Stimulated activated CD4-positive, alpha-beta T cell treated with anti-CD3 and anti-CD28 coated beads, Interleukin-12 subunit alpha, Interleukin-12 subunit beta, amount 100 ng/mL, for 24 hours (primary cell): ENCODE results near the gene FOCAD.
A peak's percentile ranks its signal among the peaks of the same experiment; 100 is the strongest.

Source experiments
- DNase-seq, 2 experiments: peaks; one replicate each; pipeline ENCODE4 v3.0.0-alpha.2; 2020; ENCODE audit warnings: low read depth in 2 of 2

Gene FOCAD, protein sequence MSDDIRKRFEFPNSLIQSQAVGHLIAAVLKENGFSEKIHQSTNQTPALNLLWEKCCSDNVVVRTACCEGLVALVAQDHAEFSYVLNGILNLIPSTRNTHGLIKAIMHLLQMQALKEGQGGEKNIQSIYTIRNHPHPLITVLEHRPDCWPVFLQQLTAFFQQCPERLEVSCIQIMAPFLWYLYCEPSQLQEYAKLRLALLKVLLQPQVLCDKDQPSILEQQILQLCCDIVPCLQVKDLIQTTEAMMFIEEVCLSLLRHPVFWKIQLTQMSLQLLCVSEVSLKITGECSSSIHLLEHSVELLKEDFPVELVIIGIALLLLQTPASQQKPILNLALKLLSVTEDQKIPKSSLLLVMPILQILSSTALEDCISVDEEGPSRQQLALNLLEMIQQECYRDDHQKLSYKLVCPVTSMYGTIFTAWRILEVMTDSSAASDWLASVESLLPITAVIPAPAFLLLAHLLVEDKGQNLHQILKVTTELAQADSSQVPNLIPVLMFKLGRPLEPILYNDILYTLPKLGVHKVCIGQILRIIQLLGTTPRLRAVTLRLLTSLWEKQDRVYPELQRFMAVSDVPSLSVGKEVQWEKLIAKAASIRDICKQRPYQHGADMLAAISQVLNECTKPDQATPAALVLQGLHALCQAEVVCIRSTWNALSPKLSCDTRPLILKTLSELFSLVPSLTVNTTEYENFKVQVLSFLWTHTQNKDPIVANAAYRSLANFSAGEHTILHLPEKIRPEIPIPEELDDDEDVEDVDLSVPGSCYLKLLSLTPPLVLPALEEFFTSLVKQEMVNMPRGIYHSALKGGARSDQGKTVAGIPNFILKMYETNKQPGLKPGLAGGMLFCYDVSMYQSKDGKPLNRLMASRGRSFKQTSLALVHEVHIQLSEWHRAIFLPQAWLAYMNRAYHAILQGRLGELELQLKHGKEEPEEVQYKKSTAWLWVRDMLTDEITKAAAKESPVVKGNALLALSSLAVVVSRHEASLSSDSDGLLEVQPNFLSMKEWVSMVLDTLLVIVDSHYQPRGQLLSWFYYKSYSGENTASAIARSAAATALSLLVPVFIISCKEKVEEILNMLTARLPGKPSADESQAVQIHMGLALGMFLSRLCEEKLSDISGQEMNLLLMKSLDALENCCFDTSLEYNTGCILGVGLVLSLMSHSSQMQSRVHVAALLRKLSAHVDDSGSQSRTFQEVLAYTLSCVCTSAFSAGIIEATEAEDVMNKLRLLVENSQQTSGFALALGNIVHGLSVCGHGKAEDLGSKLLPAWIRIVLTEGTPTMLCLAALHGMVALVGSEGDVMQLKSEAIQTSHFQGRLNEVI (N-terminal part only)

DNA sequence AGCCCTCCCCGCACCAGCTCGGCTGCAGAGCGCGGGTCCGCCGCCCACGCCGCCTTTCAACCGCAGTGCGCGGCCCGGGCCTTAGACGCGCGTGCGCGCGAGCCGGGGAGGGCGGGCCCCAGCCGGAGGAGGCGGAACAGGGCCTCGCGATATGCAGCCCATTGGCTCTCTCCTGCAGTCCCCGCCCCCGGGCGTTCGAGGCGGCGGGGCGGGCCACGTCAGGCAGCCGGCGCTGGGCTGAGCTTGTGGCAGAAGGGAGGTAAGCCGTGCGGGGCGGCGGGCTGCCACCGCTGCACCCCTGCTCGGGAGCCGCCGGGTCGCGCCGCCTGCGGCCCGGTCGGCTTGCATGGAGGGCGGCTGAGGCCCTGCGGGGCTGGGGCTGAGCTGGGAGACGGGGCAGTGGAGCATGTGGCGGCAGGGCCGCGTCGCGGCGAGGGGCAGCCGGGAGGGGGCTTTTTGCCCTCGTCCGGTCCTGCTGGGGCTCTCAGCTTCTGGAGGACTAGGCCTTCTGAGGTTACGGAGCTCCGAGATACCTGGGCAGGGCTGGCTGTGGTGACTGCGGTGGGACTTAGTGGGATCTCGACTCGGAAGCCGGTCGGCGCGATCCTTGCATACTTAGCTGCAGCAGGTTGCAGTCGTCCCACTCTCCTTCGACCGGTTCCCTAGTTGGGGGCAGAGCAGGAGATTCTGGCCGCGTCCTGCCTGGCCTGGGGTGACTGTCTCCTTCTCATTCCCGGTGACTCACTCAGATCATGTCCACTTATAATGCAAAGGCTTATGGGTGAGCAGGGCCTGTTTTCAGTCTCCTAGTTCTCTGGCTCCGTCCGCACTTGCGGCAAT lies at the start of gene FOCAD:
Gene FOCAD (plus strand): TSS at position 225 of the 840 bp plus-strand sequence. CDS start 31,095 bp downstream, outside the sequence.
- DNase-seq, result peak; percentile 87 to 89

GRCh38 chr9:20634895-20635294 lies 49.2 kb upstream of the FOCAD start:
- DNase-seq, result no peak

DNA sequence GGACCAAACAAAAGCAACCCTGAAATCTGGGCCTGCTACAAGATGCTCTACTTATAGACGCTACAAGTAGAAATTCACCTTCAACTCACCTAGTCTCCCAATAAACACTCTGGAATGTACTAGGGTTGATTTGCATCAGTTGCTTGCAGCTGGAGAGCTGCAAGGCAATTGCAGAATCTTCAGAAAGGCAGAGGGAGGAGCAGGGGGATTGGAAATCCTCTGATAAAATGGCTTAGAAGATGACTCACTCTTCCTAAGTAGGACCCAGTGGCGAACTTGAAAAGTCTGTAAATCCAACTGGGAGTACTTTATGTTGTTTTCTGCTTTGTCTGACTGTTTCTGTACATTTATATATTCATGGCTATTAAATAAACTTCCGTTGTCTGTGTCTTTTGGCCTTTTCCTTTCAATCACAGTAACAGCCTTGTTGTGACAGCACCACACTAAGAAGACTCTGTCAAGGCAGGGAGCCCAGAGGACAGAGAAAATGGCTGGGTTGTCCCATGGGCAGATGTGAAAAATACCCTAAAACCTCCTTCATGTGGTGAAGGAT lies 47.1 kb upstream of the FOCAD start:
- DNase-seq, result no peak

GRCh38 chr9:20640331-20641187 lies 43.5 kb upstream of the FOCAD start:
- DNase-seq, result peak; percentile 57 to 76

DNA sequence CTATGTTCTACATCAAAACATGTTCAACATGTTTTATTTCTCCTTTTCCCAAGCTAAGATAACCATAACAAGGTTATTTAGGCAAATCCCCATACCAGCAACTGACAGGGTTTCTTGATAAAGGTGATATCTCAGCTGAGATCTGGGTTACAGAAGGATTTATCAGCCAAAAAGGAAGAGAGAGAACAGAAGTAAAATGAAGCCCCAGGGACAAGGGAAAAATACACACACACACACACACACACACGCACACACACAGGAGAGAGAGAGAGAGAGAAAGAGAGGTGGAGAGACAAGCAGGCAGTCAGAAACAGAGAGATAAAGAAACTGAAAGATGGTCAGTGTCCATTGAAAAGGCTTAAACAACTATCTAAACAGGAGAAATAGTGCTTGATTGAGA lies 42.0 kb upstream of the FOCAD start:
- DNase-seq, result no peak

GRCh38 chr9:20643660-20644059 lies 40.4 kb upstream of the FOCAD start:
- no peak for DNase-seq

DNA sequence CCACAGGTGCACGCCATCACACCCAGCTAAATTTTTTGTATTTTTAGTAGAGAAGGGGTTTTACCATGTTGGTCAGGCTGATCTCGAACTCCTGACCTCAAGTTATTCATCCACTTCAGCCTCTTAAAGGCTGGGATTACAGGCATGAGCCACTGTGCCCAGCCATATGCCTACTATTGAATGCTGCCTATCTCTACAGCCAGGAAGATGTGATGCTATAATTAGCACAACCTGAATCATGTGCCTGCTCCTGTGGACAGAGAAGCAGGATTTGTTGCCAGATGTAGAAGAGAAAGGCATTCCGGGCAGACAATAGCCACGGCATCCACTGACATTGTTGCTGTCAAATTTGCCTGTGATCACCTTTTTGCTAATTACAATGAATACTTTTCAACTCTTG lies 37.4 kb upstream of the FOCAD start:
- DNase-seq, result no peak

- DNase-seq, result no peak
Measured at GRCh38 chr9:20649381-20649780, 34.7 kb upstream of the FOCAD start.

DNA sequence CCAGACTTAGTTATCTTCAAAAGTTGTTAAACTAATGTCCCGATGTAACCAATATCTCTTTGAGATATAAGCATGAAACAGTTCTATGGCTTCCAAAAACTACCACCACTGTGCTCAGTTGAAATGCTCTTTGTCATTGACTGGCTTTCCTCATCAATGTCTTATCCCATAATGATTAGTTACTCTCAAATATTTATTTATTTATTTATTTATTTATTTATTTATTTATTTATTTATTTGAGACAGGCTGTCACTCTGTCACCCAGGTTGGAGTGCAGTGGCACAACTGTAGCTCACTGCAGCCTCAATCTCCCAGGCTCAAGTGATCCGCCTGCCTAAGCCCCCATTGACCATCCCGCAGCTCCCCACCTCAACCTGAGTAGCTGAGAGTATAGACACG lies 33.7 kb upstream of the FOCAD start:
- no peak for DNase-seq

GRCh38 chr9:20650750-20651299 lies 33.2 kb upstream of the FOCAD start:
- no peak for DNase-seq

DNA sequence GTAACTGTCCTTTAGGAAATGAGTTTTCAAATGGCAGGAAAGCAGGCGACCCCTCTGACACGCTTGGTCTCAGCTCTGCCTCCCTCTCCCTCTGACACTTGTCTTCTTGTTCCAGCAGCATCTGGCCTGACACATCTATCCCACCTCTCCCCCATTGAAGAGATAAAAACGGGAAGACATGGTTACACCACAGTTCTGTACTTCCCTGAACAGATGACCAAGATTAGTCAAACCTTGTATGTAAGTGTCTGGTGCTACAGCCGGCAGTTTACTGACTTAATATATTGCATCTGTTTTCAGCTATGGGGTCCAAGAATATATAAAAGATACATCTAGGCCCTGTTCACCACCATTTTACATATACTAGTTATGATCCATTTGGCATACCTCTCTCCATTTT lies 32.1 kb upstream of the FOCAD start:
- DNase-seq, result no peak

DNA sequence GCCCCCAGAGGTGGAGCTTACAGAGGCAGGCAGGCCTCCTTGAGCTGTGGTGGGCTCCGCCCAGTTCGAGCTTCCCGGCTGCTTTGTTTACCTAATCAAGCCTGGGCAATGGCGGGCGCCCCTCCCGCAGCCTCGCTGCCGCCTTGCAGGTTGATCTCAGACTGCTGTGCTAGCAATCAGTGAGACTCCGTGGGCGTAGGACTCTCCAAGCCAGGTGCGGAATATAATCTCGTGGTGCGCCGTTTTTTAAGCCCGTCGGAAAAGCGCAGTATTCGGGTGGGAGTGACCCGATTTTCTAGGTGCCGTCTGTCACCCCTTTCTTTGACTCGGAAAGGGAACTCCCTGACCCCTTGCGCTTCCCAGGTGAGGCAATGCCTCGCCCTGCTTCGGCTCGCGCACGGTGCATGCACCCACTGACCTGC lies 25.8 kb upstream of the FOCAD start:
- peak in 1 of 2 experiments; percentile 4 for DNase-seq

GRCh38 chr9:20658677-20659473 lies 25.2 kb upstream of the FOCAD start:
- no peak for DNase-seq

DNA sequence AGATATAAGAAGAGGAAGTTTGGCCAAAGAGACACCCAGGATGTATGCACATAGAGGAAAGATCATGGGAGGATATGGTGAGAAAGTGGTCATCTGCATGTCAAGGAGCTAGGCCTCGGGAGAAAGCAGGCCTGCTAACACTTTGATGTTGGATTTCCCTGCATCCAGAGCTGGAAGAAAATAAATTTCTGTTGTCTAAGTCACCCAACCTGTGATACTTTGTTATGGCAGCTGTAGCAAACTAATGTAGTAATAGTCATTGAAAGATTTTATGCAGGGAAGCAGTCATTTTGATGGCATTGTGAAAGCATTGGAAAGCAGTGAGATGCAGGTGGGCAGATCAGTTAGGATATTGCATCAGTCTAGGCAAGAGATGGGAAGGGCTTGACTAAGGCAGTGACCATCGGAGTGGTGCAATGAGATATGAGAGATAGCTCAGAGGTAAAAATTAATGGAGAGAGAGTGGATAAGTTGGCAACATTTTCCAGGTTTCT lies 24.5 kb upstream of the FOCAD start:
- DNase-seq, result no peak

- no peak for DNase-seq
Measured at GRCh38 chr9:20662156-20662555, 21.9 kb upstream of the FOCAD start.

DNA sequence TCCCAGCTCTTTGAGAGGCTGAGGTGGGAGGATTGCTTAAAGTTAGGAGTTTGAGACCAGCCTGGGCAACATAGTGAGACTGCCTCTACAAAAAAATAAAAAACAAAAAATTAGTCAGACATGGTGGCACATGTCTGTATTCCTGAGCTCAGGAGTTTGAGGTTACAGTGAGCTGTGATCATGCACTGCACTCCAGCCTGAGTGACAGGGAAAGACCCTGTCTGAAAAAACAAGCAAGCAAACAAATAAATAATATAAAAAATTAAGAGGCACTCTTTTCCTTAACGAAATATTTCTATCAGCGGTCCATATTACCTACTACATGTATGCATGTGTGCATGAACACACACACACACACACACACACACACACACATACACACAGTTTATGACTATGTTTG lies 20.9 kb upstream of the FOCAD start:
- no peak for DNase-seq

GRCh38 chr9:20664501-20664900 lies 19.6 kb upstream of the FOCAD start:
- no peak for DNase-seq

- DNase-seq, result no peak
Measured at GRCh38 chr9:20670395-20670794, 13.7 kb upstream of the FOCAD start.
